CD4-positive, alpha-beta T cell treated with Interferon gamma for 1 hour (primary cell): ENCODE measurements around the gene PNPLA6.

Source experiments
- DNase-seq: peaks from one replicate; pipeline ENCODE4 v3.0.0-alpha.2; 2020

Gene PNPLA6

GRCh38 chr19:7516333-7516732 is 19.2 kb upstream of the PNPLA6 start:
- DNase-seq = no peak

DNA sequence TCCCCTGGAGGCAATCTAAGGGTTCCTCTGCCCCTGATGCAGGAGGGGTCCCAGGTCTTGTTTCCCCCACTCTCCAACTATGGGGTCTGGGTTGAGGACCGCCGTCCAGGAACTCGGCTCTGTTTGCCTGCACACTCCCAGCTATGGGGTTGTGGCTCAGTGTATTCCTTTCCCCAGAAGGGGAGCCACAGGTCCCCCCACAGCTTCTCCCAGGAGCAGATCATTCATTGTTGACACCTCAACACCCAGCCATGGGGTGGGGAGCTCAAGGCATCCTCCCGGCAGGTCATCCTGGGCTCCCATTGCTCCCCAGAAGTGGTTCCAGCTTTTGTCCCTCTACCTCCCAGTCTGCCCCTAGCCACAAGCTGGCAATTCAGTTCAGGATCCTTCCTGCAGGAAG is 18.6 kb upstream of the PNPLA6 start:
- DNase-seq = no peak

DNA sequence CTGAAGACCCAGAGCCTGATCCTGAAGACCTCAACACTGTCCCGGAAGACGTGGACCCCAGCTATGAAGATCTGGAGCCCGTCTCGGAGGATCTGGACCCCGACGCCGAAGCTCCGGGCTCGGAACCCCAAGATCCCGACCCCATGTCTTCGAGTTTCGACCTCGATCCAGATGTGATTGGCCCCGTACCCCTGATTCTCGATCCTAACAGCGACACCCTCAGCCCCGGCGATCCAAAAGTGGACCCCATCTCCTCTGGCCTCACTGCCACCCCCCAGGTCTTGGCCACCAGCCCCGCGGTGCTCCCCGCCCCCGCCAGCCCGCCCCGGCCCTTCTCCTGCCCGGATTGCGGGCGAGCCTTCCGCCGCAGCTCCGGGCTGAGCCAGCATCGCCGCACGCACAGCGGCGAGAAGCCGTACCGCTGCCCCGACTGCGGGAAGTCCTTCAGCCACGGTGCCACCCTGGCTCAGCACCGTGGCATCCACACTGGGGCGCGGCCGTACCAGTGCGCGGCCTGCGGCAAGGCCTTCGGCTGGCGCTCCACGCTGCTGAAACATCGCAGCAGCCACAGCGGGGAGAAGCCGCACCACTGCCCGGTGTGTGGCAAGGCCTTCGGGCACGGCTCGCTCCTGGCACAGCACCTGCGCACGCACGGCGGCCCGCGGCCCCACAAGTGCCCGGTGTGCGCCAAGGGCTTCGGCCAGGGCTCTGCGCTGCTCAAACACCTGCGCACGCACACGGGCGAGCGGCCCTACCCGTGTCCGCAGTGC is 16.0 kb upstream of the PNPLA6 start:
- DNase-seq = no peak

- DNase-seq = no peak
Measured at GRCh38 chr19:7520131-7521051, 15.1 kb upstream of the PNPLA6 start.

GRCh38 chr19:7521551-7522071 is 13.9 kb upstream of the PNPLA6 start:
- no peak for DNase-seq

GRCh38 chr19:7522072-7522922 is 13.2 kb upstream of the PNPLA6 start, which contains the start of gene MCOLN1:
Gene MCOLN1 (plus strand): TSS chr19:7522624. CDS start chr19:7522751, 127 bp downstream.
- peak; percentile 99 for DNase-seq

GRCh38 chr19:7522923-7523667 is 12.4 kb upstream of the PNPLA6 start:
- no peak for DNase-seq

DNA sequence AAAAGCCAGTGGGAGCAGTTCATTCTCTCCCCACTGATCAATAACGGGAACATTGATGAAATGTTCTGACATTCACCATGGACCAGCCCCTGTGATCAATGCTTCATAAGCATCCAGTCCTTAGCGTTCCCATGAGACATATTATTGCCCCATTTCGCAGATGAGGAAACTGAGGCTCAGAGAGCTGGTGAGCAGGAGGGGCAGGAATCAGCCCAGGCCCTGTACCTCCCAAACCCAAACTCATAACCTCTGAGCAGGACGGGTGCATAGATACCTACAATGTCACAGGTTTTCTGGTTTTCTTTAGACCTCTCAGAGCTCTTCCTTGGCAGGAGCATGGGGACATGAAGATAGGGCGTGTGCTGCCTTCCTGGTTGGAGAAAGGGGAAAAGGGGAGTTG is 11.0 kb upstream of the PNPLA6 start:
- no peak for DNase-seq

- no peak for DNase-seq
Measured at GRCh38 chr19:7524992-7525739, 10.4 kb upstream of the PNPLA6 start.

DNA sequence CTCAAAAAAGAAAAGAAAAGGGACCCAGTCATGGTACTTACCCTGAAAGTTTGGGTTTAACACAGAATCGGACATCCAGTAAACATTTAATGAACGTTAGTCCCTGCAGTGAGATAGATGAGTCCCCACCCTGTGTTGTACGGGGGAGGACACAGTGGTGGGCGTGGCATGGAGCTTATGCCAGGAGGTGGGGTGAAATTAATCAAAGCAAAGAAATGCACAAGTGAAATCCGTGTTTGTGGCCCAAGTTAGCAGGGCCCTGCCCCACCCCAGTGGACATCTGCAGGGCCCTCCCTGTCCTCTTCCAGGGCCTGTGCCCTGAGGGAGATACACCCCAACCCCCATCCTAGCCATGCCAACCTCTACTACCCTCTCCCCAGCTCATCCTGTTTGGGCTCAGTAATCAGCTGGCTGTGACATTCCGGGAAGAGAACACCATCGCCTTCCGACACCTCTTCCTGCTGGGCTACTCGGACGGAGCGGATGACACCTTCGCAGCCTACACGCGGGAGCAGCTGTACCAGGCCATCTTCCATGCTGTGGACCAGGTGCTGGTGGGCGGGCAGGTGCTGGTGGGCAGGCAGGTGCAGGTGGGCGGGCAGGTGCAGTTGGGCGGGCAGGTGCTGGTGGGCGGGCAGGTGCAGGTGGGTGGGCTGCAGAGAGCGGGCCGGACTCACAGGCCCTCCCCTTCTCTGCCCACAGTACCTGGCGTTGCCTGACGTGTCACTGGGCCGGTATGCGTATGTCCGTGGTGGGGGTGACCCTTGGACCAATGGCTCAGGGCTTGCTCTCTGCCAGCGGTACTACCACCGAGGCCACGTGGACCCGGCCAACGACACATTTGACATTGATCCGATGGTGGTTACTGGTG is 9.2 kb upstream of the PNPLA6 start:
- no peak for DNase-seq

- peak; percentile 34 for DNase-seq
Measured at GRCh38 chr19:7527516-7528191, 7.9 kb upstream of the PNPLA6 start.

GRCh38 chr19:7528192-7528519 is 7.4 kb upstream of the PNPLA6 start:
- DNase-seq = no peak

DNA sequence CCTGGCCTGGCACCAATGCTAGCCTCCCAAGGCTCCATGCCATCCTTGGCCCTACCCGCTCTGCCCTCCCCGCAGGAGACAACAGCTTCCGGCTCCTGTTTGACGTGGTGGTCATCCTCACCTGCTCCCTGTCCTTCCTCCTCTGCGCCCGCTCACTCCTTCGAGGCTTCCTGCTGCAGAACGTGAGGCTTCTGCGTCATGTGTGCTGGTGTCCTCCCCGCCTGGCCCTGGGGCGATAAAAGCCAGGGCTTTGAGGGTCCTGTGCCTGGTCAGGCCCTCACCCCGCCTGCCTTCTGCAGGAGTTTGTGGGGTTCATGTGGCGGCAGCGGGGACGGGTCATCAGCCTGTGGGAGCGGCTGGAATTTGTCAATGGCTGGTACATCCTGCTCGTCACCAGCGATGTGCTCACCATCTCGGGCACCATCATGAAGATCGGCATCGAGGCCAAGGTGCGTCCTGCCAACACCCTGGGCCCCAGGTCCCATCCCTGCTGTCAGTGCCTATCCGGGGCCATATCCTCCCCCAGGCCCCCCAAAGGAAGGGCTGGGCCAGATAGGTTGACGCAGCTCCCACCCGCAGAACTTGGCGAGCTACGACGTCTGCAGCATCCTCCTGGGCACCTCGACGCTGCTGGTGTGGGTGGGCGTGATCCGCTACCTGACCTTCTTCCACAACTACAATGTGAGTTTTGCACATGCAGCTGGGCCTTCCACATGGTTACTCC is 6.8 kb upstream of the PNPLA6 start:
- no peak for DNase-seq

- no peak for DNase-seq
Measured at GRCh38 chr19:7529246-7529600, 6.3 kb upstream of the PNPLA6 start.

DNA sequence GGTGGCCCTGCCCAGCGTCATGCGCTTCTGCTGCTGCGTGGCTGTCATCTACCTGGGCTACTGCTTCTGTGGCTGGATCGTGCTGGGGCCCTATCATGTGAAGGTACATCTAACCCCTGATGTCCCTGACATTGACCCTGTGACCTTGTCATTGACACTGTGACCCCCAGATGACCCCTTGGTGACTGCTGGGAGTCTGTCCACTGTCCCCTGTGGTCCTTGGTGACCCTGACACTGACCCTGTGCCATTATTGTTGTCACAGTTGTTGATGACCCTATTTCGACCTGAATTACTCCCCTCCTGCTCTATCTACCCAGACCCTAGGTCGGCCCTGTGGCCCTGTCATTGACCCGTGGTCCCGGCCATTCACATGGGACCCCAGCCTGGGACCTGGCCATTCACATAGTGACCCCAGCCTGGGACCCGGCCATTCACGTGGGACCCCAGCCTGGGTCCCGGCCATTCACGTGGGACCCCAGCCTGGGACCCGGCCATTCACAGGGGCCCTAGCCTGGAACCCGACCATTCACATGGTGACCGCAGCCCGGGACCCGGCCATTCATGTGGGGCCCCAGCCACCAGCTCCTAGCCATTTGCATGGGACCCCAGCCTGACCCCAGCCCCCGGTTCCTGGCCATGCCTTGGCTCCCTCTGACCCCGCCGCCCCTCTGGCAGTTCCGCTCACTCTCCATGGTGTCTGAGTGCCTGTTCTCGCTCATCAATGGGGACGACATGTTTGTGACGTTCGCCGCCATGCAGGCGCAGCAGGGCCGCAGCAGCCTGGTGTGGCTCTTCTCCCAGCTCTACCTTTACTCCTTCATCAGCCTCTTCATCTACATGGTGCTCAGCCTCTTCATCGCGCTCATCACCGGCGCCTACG is 5.7 kb upstream of the PNPLA6 start:
- DNase-seq = no peak

DNA sequence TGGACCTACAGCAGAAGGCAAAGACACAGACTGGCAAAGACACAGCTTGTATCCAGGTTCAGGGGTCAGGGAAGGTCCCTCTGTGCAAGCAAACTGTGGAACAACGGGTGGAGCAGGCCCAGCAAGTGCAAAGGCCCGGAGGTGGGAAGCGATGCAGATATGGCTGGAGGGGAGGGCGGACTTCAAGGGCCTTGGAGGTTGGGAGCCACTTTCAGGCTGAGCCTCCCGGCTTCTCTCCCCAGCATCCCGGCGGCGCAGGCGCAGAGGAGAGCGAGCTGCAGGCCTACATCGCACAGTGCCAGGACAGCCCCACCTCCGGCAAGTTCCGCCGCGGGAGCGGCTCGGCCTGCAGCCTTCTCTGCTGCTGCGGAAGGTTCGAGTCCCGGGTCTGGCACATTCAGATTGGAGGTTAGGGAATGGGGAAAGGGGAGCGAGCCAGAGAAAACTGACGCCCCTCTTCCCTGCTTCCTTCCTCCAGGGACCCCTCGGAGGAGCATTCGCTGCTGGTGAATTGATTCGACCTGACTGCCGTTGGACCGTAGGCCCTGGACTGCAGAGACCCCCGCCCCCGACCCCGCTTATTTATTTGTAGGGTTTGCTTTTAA is 2.1 kb upstream of the PNPLA6 start:
- no peak for DNase-seq

- peak; percentile 80 for DNase-seq
Measured at GRCh38 chr19:7533925-7534480, 1.5 kb upstream of the PNPLA6 start.
